GM12878 (cell line): ENCODE results near the gene UBE3D. TPM values are rescaled to one million over a fixed set of nuclear protein-coding genes. Genes with fewer than 3 reads are reported as not detected.

Experiments used
- ATAC-seq: fragments of 200-7000 bp; cut with Tn5 transposase; 3 replicates; pipeline ENCODE4 v1.9.1; 2020; ENCODE audit warnings: mild to moderate bottlenecking, moderate library complexity
- BruUV-seq: library from RNA; stranded (reverse); fragments of 400-500 nt; replicated peaks from 2 replicates; lab custom pipeline; 2021; lab: Mats Ljungman, UMichigan
- CTCF ChIA-PET: fragments of 300-600 bp; sonication (Branson Sonifier 250); formaldehyde crosslinking; extraction: SDS; loops from one replicate; lab custom pipeline; 2021; ENCODE audit warnings: inconsistent platforms; lab: Yijun Ruan, JAX
- POLR2A ChIA-PET: fragments of 350-600 bp; formaldehyde crosslinking; extraction: SDS; loops from one replicate; lab custom pipeline; 2021; ENCODE audit warnings: inconsistent platforms; lab: Charles Lee
- RAD21 ChIA-PET: fragments of 300-600 bp; sonication (Branson Sonifier 250); formaldehyde crosslinking; loops from one replicate; lab custom pipeline; 2023; ENCODE audit warnings: antibody characterized with exemption; ENCODE audit not compliant: unreplicated experiment; lab: Charles Lee
- SMC1A ChIA-PET: fragments of 300-600 bp; sonication (Branson Sonifier 250); formaldehyde crosslinking; loops from one replicate; lab custom pipeline; 2023; ENCODE audit not compliant: unreplicated experiment, uncharacterized antibody; lab: Charles Lee
- DNase-seq: peaks from one replicate; pipeline ENCODE4 v3.0.0-alpha.2; 2011; ENCODE audit warnings: low read depth, low spot score
- FAIRE-seq: peaks from 3 replicates; lab custom pipeline; 2011; peaks lifted over from hg19 to GRCh38; lab: Jason Lieb, UNC
- H2AFZ ChIP-seq: 2 replicates; pipeline ENCODE4 v1.6.0; 2011; ENCODE audit warnings: low read depth, low read length, control low read depth; ENCODE audit not compliant: control insufficient read depth
- H3K27ac ChIP-seq: 2 replicates; pipeline ENCODE4 v1.5.1; 2011; ENCODE audit warnings: control low read depth; ENCODE audit not compliant: control insufficient read depth, insufficient read depth
- H3K27me3 ChIP-seq, 2 experiments: replicated peaks in 1 of 2; 2 replicates each; pipeline versions ENCODE4 v1.6.0 to v1.6.1; 2011; ENCODE audit warnings: low read length in 1 of 2; ENCODE audit not compliant: control insufficient read depth in 2 of 2, insufficient read depth in 2 of 2
- H3K36me3 ChIP-seq, 2 experiments: 2 replicates each; pipeline ENCODE4 v1.5.1; 2011; ENCODE audit warnings: low read length in 1 of 2; ENCODE audit not compliant: control insufficient read depth in 2 of 2, insufficient read depth in 2 of 2
- H3K4me1 ChIP-seq: 2 replicates; pipeline ENCODE4 v1.6.1; 2011; ENCODE audit warnings: mild to moderate bottlenecking, low read length, moderate library complexity, mixed read lengths; ENCODE audit not compliant: control insufficient read depth, insufficient read depth
- H3K4me2 ChIP-seq: 2 replicates; pipeline ENCODE4 v1.6.0; 2011; ENCODE audit warnings: control low read depth; ENCODE audit not compliant: control insufficient read depth, insufficient read depth
- H3K4me3 ChIP-seq: fragments of 200-600 bp; sonication (generic); 2 replicates; pipeline ENCODE4 v1.5.1; 2016
- H3K79me2 ChIP-seq: 2 replicates; pipeline ENCODE4 v1.6.0; 2011; ENCODE audit warnings: low read length; ENCODE audit not compliant: control insufficient read depth, insufficient read depth
- H3K9ac ChIP-seq: 2 replicates; pipeline ENCODE4 v1.8.0; 2011; ENCODE audit warnings: low read length, control low read depth, mixed read lengths; ENCODE audit not compliant: control insufficient read depth, insufficient read depth
- H3K9me3 ChIP-seq: replicated peaks from 3 replicates; pipeline ENCODE4 v1.5.1; 2011; ENCODE audit warnings: mild to moderate bottlenecking, low read length; ENCODE audit not compliant: control insufficient read depth, insufficient read depth
- H4K20me1 ChIP-seq: 2 replicates; pipeline ENCODE4 v1.6.0; 2011; ENCODE audit not compliant: control insufficient read depth, insufficient read depth
- BHLHE40 ChIP-seq, 2 experiments: fragments of 450-650 bp in 1 of 2; IDR thresholded peaks; 2 replicates each; pipeline ENCODE4 v1.6.1; 2011 to 2017; ENCODE audit warnings: low read depth in 2 of 2, borderline replicate concordance in 1 of 2, improper control_type of control experiment in 1 of 2, low read length in 1 of 2, mild to moderate bottlenecking in 1 of 2
- CEBPZ ChIP-seq: fragments of 150-350 bp; IDR thresholded peaks from 2 replicates; pipeline ENCODE4 v1.6.1; 2016; ENCODE audit warnings: low read depth, low read length
- CHD1 ChIP-seq: IDR thresholded peaks from 2 replicates; pipeline ENCODE4 v1.6.1; 2012; ENCODE audit warnings: low read depth, low read length, improper control_type of control experiment
- E2F4 ChIP-seq: IDR thresholded peaks from 2 replicates; pipeline ENCODE4 v1.6.1; 2012; ENCODE audit warnings: low read depth, low read length, improper control_type of control experiment
- E2F8 ChIP-seq: fragments of 450-650 bp; IDR thresholded peaks from 2 replicates; pipeline ENCODE4 v1.6.1; 2018; ENCODE audit warnings: mild to moderate bottlenecking, low read depth, moderate library complexity; ENCODE audit not compliant: partially characterized antibody
- ELK1 ChIP-seq: IDR thresholded peaks from 2 replicates; pipeline ENCODE4 v1.6.1; 2012; ENCODE audit warnings: low read depth, low read length, improper control_type of control experiment
- IKZF2 ChIP-seq, 2 experiments: fragments of 450-650 bp; IDR thresholded peaks; 2 replicates each; pipeline ENCODE4 v1.6.1; 2017; ENCODE audit warnings: mild to moderate bottlenecking in 2 of 2, moderate library complexity in 2 of 2
- NFYA ChIP-seq: IDR thresholded peaks from 2 replicates; pipeline ENCODE4 v1.6.1; 2011; ENCODE audit warnings: low read depth, mild to moderate bottlenecking, low read length, improper control_type of control experiment, borderline replicate concordance
- NFYB ChIP-seq: IDR thresholded peaks from 2 replicates; pipeline ENCODE4 v1.6.1; 2011; ENCODE audit warnings: low read depth, mild to moderate bottlenecking, low read length, improper control_type of control experiment, moderate library complexity; ENCODE audit not compliant: insufficient read depth
- NR2F1 ChIP-seq: fragments of 450-650 bp; conservative IDR thresholded peaks from 2 replicates; pipeline ENCODE4 v1.6.1; 2017; ENCODE audit warnings: mild to moderate bottlenecking
- TCF3 ChIP-seq: IDR thresholded peaks from 2 replicates; pipeline ENCODE4 v1.6.1; 2012; ENCODE audit warnings: low read depth, mild to moderate bottlenecking, low read length, borderline replicate concordance; ENCODE audit not compliant: insufficient read depth
- USF1 ChIP-seq: IDR thresholded peaks from 2 replicates; pipeline ENCODE4 v1.6.1; 2011; ENCODE audit warnings: borderline replicate concordance, low read depth, mild to moderate bottlenecking, moderate library complexity, mixed read lengths, low read length; ENCODE audit not compliant: insufficient read depth; ENCODE audit errors: extremely low read length
- ZBED1 ChIP-seq: IDR thresholded peaks from 2 replicates; pipeline ENCODE4 v1.6.1; 2016; ENCODE audit warnings: borderline replicate concordance
- whole genome bisulfite sequencing: methylation state at CpG from one replicate; pipeline ENCODE4 v1.1.6; 2016; ENCODE audit warnings: low lambda C conversion rate; ENCODE audit not compliant: insufficient replicate concordance, insufficient coverage; ENCODE audit errors: missing lambda C conversion rate; 5-methylcytosine and 5-hydroxymethylcytosine counted together
- in situ Hi-C: fragments of 300-500 bp; cut with MboI; formaldehyde crosslinking; loops from 9 replicates; pipeline ENCODE4 v1.14.3; 2018; ENCODE audit warnings: mixed read lengths
- intact Hi-C: fragments of 100-400 bp; cut with micrococcal nuclease; formaldehyde crosslinking; loops from one replicate; pipeline ENCODE4 v1.14.2; 2022; ENCODE audit not compliant: unreplicated experiment
- polyA plus RNA-seq, 11 experiments: library from polyadenylated mRNA; depleted of rRNA in 4 of 11; unstranded in 6 of 11; stranded (reverse) in 5 of 11; fragments of >200 nt; fragmentation: Nextera tagmentation in 4 of 11; fragmentation: Illumina TruSeq in 1 of 11; extraction: Ambion mirVana in 4 of 11; extraction: Trizol in 1 of 11; gene quantifications; 1 replicate in 1 of 11; 2 replicates in 10 of 11; pipeline versions ENCODE4 v1.2.1 to v1.2.3, GENCODE V29; 2011 to 2016; ENCODE audit warnings: inconsistent platforms in 2 of 11, missing spikeins in 2 of 11, low read depth in 1 of 11
- total RNA-seq, 4 experiments: library from RNA; depleted of rRNA in 3 of 4; stranded (reverse); fragments of >200 nt in 3 of 4; fragmentation: Illumina TruSeq in 1 of 4; extraction: Trizol in 1 of 4; gene quantifications; 2 replicates each; pipeline versions ENCODE4 v1.2.1 to v1.2.3, GENCODE V29; 2013 to 2021

UBE3D gene
- total and polyA plus RNA-seq, 10 of the 15 experiments (the other 5 are each of a cell fraction or from before 2014, with no cell fraction given), result 4.3 to 9.0 (median 7.5) TPM

- H3K4me3 ChIP-seq, result no peak overlapping the region
- intact Hi-C loops (no loop called here), in situ Hi-C loops (no loop called here)
- no peak overlapping the region for H2AFZ ChIP-seq
- H3K4me2 ChIP-seq, result no peak overlapping the region
- ATAC-seq (no peak), FAIRE-seq (no peak), DNase-seq (no peak)
- POLR2A ChIA-PET, result no interaction called here
- H3K27me3 ChIP-seq, result no peaks in the 10 kb centered on the region
- H3K36me3 ChIP-seq, result peaks cover 0 to 4% of the 10 kb centered on the region in 2 experiments; a peak in 2 of 4 replicates
- RAD21 ChIA-PET, result interaction anchor here (1.0 kb wide), 1 partner anchor 41 kb away, joined by 3 read pairs; the partner anchor contains the start of gene DOP1A
- no peak overlapping the region for H3K27ac ChIP-seq
- H3K9me3 ChIP-seq, result no peaks in the 10 kb centered on the region
- CTCF ChIA-PET, result interaction anchor here (1.1 kb wide), 1 partner anchor 10 kb away, joined by 3 read pairs; no protein-coding TSS in a partner anchor
- H3K9ac ChIP-seq, result no peak overlapping the region
- WGBS, result 100% methylated on average over 1 of the region's 1 CpG
- SMC1A ChIA-PET, result interaction anchor here (0.8 to 1.7 kb wide), 2 partner anchors 33 to 42 kb away, joined by 3 to 5 read pairs; partner anchors contain the start of gene UBE3D
- H3K4me1 ChIP-seq, result no peaks in the 10 kb centered on the region
- no peaks in the 10 kb centered on the region for H3K79me2 ChIP-seq
- BruUV-seq, result no TSS peak
- no peaks in the 10 kb centered on the region for H4K20me1 ChIP-seq
- TF ChIP-seq NR2F1 (no peak), ZBED1 (no peak), E2F8 (no peak), CHD1 (no peak), TCF3 (no peak), E2F4 (no peak), IKZF2 (IDR thresholded peaks at IDR 0.05) (no peak), ELK1 (no peak), NFYA (no peak), NFYB (no peak), CEBPZ (no peak), USF1 (no peak), BHLHE40 (IDR thresholded peaks at IDR 0.05; ENCODE audit: borderline replicate concordance in 1 of 2, low read depth in 2 of 2, low read length in 1 of 2) (no peak)
These were observed 42.7 kb upstream of the UBE3D start for GRCh38 chr6:83108378-83108777.
